ENCODE measurements around the gene TMEM202. TPM values are rescaled to one million over a fixed set of nuclear protein-coding genes. Genes with fewer than 3 reads are reported as not detected.

Gene TMEM202
- total RNA-seq, 4 donors from 2014 or later, result not detected

DNA sequence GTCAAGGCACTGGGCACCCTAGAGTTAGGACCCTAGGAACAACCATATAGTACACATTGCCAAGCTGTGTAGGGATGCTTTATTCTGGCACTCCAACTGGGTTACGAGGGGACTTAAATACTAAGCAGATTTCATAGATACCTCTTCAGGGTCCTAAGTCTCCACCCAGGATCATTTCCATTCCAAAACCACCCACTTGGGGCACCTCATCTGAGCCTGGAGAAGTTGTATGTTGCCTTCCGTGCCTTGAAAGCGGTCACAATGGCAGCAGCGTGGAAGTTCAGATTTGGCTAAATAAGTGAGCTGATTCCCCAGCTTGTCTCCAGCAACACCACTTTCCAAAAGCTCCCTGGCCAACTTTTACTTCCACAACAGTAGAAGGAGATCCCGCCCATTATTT is 4.6 kb downstream of the TMEM202 start:
- TF ChIP-seq POLR2AphosphoS5 (IDR thresholded peaks at IDR 0.05) (no peak), POLR2A (IDR thresholded peaks at IDR 0.05) (no peak), EP300 (IDR thresholded peaks at IDR 0.05) (no peak)
- TF ChIP-seq, protein P1, sequence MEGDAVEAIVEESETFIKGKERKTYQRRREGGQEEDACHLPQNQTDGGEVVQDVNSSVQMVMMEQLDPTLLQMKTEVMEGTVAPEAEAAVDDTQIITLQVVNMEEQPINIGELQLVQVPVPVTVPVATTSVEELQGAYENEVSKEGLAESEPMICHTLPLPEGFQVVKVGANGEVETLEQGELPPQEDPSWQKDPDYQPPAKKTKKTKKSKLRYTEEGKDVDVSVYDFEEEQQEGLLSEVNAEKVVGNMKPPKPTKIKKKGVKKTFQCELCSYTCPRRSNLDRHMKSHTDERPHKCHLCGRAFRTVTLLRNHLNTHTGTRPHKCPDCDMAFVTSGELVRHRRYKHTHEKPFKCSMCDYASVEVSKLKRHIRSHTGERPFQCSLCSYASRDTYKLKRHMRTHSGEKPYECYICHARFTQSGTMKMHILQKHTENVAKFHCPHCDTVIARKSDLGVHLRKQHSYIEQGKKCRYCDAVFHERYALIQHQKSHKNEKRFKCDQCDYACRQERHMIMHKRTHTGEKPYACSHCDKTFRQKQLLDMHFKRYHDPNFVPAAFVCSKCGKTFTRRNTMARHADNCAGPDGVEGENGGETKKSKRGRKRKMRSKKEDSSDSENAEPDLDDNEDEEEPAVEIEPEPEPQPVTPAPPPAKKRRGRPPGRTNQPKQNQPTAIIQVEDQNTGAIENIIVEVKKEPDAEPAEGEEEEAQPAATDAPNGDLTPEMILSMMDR (IDR thresholded peaks at IDR 0.05), result no peak
- Histone ChIP-seq H3K4me3 (no peak overlapping the region), H3K9me3 (no peaks in the 10 kb centered on the region), H3K27ac (no peak overlapping the region), H3K36me3 (no peaks in the 10 kb centered on the region), H3K27me3 (peaks cover 18% of the 10 kb centered on the region), H3K4me1 (no peaks in the 10 kb centered on the region)
- 78% methylated on average over 5 of the region's 5 CpGs for WGBS
- DNase-seq (ENCODE audit: low spot score in 2 of 2), result no peak

DNA sequence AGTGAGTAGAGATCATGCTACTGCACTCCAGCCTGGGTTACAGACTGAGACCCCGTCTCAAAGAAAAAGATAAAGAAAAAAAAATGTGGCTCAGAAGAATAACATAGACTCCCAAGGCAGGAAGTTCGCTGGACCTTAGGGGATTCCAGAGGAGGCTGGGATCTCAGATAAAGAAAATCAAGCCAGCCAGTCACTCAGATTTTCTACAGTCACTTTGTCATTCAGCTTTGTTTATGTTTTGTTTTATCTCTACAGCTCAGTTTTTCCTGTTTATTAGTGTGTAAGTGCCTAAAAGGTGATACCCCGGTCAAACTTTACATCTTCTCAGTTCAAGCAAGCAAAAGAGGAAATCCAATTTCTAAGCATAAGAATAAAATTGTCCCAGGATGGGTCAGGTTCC is 6.3 kb downstream of the TMEM202 start:
- Histone ChIP-seq H3K4me3 (no peak overlapping the region), H3K27me3 (peaks cover 21% of the 10 kb centered on the region), H3K4me1 (no peaks in the 10 kb centered on the region), H3K9me3 (no peaks in the 10 kb centered on the region), H3K27ac (no peak overlapping the region), H3K36me3 (no peaks in the 10 kb centered on the region)
- DNase-seq (ENCODE audit: low spot score in 2 of 2), result no peak
- 47% methylated on average over 3 of the region's 3 CpGs for WGBS
- TF ChIP-seq EP300 (IDR thresholded peaks at IDR 0.05), result no peak
- TF ChIP-seq, protein P1 (IDR thresholded peaks at IDR 0.05), result no peak
- no peak for TF ChIP-seq POLR2AphosphoS5 (IDR thresholded peaks at IDR 0.05)
- TF ChIP-seq POLR2A (IDR thresholded peaks at IDR 0.05), result no peak

DNA sequence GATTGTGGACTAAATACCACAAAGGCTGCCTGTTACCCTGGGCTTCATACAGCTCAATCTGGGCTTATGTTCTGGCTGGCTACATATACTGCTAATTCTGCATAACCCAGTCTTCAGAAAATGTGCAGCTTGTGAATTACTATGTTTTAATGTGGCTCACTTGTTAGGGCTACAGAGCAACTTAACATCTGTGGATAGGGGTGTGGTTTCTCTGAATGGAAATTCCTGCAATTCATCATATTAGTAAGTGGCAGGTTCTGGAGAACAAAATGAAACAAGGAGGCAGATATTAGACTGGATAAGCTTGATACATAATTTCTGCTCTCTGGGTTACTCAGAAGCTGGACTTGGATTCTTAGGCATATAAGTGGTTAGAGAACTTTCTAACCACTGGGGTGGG is 6.7 kb downstream of the TMEM202 start:
- Histone ChIP-seq H3K27ac (no peak overlapping the region), H3K4me1 (no peaks in the 10 kb centered on the region), H3K27me3 (peaks cover 21% of the 10 kb centered on the region), H3K9me3 (no peaks in the 10 kb centered on the region), H3K4me3 (no peak overlapping the region), H3K36me3 (no peaks in the 10 kb centered on the region)
- no peak for DNase-seq (ENCODE audit: low spot score in 2 of 2)
- TF ChIP-seq POLR2A (IDR thresholded peaks at IDR 0.05), result no peak
- TF ChIP-seq, protein P1 (IDR thresholded peaks at IDR 0.05), result no peak

DNA sequence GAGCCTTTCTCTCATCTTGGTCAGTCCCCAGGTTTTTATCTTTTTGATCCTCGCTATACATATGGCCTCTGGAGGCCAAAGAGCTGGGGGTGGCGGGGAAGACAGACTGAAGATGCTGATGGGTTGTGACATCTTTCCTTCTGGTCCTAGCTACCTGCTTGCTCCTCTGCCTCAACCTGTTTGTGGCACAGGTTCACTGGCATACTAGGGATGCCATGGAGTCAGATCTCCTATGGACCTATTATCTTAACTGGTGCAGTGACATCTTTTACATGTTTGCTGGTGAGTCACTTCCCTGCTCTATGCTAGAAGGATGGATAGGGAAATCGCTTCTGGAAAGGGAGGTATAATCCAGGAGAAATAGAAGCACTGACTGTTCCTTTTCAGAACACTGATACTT is 8.8 kb downstream of the TMEM202 start:
- Histone ChIP-seq H3K36me3 (no peaks in the 10 kb centered on the region), H3K4me1 (no peaks in the 10 kb centered on the region), H3K27me3 (peaks cover 21% of the 10 kb centered on the region), H3K9me3 (no peaks in the 10 kb centered on the region), H3K4me3 (no peak overlapping the region), H3K27ac (no peak overlapping the region)
- DNase-seq (ENCODE audit: low spot score in 2 of 2), result no peak
- TF ChIP-seq, protein P1 (IDR thresholded peaks at IDR 0.05), result no peak
- TF ChIP-seq POLR2A (IDR thresholded peaks at IDR 0.05) (no peak), POLR2AphosphoS5 (IDR thresholded peaks at IDR 0.05) (no peak), EP300 (IDR thresholded peaks at IDR 0.05) (no peak)
- WGBS, result 80% methylated on average over 3 of the region's 3 CpGs

DNA sequence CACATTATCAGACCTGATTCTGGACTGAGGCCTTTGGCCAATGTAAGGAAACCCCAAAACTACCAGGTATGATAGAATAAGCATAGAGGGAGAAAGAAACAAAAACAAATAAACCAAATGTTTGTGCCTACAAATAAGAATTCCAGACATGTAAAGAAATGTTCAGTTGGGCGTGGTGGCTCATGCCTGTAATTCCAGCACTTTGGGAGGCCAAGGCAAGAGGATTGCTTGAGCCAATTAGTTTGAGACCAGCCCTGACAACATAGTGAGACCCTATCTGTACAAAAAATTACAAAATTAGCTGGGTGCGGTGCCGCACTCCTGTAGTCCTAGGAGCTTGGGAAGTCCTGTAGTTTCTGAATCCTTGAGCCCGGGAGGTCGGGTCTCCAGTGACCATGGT is 13.0 kb downstream of the TMEM202 start:
- no peak for TF ChIP-seq EP300 (IDR thresholded peaks at IDR 0.05)
- TF ChIP-seq, protein P1 (IDR thresholded peaks at IDR 0.05), result no peak
- no peak for TF ChIP-seq POLR2A (IDR thresholded peaks at IDR 0.05)
- TF ChIP-seq POLR2AphosphoS5 (IDR thresholded peaks at IDR 0.05), result no peak
- DNase-seq (ENCODE audit: low spot score in 2 of 2), result no peak
- peaks cover 11% of the 10 kb centered on the region for H3K27me3 ChIP-seq
- 91% methylated on average over 5 of the region's 5 CpGs for WGBS
- H3K4me3 ChIP-seq, result no peak overlapping the region
- H3K27ac ChIP-seq, result no peak overlapping the region
- H3K36me3 ChIP-seq, result no peaks in the 10 kb centered on the region
- no peaks in the 10 kb centered on the region for H3K4me1 ChIP-seq
- no peaks in the 10 kb centered on the region for H3K9me3 ChIP-seq

Data from suprapubic skin (tissue), 4 donors.